HG02623 (cell line): ENCODE data around the gene FCF1.
A peak's percentile ranks its signal among the peaks of the same experiment; 100 is the strongest.
"Not testable (repeated sequence)": the region's sequence is repeated elsewhere in the genome, so short reads cannot be mapped to it uniquely, and the experiment has no call there.

Experiments
- ATAC-seq: cut with Tn5 transposase; IDR thresholded peaks from one replicate; pipeline ENCODE4 v1.9.1; 2021; ENCODE audit warnings: moderate library complexity; ENCODE audit not compliant: unreplicated experiment

FCF1 gene

DNA sequence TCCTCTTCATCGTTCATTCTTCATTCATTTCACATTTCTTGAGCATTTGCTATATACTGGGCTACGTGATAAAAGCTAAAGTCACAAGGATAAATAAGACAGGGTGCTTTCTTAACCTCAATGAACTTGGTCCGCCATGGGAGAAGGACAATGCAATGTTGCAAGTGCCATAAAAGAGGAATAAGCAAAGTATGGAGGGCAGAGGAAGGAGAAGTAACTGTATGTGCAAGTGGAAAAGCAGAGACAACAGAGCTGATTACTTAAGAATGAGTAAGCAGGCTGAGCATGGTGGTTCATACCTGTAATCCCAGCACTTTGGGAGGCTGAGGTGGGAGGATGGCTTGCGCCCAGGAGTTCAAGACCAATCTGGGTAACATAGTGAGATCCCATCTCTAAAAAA, 14.5 kb upstream of the FCF1 start:
- ATAC-seq: no peak

DNA sequence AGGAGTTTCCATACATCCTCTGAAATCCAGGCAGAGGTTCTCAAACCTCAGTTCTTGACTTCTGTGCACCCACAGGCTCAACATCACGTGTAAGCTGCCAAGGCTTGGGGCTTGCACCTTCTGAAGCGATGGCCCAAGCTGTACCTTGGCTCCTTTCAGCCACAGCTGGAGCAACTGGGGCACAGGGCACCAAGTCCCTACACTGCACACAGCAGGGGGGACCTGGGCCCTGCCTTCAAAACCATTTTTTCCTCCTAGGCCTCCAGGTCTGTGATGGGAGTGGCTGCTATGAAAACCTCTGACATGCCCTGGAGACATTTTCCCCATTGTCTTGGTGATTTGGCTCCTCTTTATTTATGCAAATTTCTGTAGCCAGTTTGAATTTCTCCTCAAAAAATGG, 10.7 kb upstream of the FCF1 start:
- ATAC-seq: no peak

DNA sequence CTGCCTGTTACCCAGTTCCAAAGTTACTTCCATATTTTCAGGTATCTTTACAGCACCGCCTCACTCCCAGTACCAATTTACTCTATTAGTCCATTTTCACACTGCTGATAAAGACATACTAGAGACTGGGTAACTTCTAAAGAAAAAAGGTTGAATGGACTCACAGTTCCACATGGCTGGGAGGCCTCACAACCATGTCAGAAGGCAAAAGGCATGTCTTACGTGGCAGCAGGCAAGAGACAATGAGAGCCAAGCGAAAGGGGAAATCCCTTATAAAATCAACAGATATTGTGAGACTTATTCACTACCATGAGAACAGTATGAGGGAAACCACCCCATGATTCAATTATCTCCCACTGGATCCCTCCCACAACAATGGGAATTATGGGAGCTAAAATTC, 9.9 kb upstream of the FCF1 start:
- no peak for ATAC-seq

GRCh38 chr14:74704656-74705055, 8.3 kb upstream of the FCF1 start:
- ATAC-seq: no peak

DNA sequence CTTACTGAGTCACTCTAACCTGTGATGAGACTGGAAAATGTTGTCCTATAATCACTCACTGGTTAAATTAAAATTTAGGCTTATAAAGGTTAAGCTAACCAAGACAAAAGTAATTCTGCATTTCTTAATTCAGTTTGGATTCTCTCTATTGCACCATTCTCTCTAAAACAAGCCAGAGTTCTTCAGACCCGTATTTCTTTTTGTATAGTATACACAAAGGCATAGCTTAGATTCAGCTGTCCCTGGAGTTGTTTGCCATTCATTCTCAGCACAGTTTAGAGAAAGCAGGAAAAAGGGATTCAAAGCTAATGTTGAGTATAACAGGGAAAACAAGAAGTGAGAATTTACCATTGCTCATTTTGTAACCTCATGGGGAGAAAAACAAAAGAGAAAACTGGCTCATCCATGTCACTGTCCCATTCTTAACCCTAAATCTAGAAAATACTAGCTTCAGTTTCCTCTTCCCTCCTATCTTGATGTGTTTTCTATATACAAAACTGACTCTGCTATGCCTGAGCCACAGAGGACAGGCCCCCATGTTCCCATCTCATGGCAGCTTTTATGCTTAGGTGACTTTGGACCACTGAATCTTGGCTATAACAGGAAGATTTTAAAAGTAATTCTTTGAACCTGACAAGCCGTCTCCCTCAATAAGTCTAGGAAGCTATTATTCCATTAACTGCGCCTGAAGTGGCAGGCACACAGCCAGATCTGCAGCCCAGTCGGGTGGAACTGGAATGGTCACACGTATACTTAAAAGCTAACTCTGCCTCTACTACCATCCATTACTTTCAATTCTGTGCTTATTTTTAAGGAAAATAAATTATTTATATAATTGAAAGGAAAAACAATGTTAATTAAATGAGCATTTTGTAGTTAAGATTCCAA, 7.1 kb upstream of the FCF1 start:
- no peak for ATAC-seq

GRCh38 chr14:74710480-74710879, 2.5 kb upstream of the FCF1 start:
- no peak for ATAC-seq

DNA sequence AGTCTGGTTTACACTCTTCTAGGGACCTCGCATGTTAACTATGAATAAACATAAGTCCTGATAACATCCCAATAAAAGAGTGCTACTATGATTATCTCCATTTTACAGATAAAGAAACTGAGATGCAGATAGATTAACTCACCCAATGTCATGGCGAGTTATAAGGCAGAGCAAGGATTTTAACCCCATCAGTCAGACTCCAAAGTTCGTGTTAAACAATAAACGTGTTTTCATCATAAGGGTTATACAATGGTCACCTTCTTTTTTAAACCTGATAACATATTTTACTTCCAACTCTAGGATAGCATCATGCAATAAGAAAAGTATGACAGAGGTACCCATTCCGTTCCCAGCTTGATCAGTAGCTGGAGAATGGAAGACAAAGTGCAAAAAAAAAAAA, 1.3 kb upstream of the FCF1 start:
- ATAC-seq: no peak

DNA sequence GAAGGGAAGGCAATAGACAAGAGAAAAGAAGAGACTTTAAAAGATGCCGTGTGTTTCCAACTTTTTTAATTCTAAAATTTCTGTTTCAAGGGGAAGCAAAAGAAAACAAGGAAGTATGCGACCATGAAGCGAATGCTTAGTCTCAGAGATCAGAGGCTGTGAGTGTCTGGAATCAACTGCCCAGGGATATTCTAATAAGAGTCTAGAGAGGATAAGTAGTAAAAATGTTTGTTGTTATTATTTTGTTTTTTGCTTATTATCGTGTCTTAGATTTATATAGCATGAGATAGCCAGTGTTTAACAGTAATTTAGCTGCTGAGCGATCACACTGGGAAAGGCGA, 421 bp downstream of the FCF1 start:
- no peak for ATAC-seq

DNA sequence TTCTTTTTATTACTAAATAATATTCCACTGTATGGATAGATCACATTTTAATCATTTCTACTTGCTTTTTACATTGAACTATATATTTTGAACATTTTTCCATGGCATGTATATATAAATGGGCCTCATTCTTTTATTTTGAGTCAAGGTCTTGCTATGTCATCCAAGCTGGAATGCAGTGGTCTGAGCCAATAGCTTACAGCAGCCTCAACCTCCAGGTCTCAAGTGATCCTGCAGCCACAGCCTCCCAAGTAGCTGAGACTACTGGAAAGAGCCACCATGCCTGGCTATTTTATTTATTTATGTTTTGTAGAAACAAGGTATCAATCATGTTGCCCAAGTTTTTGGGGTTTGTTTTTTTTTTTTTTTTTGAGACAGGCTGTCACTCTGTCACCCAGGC, 7.6 kb downstream of the FCF1 start:
- no peak for ATAC-seq

GRCh38 chr14:74723134-74723533, 10.2 kb downstream of the FCF1 start:
- no peak for ATAC-seq

GRCh38 chr14:74732387-74732786, 19.4 kb downstream of the FCF1 start:
- no peak for ATAC-seq

DNA sequence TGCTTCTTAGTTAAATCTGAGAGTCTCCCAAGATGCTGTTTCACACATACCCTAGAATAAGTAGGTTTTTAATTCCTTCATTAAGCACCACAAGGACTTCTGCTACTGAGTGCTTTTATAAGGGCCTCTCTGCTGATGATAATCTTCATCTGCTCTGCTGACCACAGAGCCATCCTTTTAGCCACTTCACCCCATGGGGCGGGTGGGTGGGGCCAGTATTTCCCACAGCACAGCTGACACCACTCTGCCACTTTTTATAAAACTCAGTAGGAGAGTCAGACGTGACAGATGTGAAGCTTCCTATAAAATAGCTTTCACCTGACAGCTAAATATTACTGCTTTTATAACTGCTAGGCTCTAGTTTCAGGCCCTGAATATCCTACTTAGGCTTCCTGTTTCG, 20.3 kb downstream of the FCF1 start:
- ATAC-seq: no peak

DNA sequence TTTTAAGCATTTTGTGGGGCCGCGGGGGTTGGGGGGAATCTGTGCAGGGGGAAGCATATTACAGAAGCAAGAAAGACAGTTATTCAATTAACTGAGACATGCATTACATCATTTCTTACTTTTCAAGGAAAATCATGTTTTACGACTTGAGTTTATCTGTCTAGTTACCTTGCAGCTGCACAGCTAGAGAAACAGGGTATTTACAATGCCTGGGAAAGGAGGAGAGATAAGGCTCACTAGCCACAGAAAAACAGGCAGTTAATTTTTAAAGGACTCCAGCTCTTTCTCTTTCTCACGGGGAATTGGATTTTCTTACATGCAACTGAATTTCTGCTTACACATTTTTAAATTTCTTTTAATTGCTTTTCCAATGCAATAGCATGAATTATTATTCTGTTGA, 22.2 kb downstream of the FCF1 start:
- ATAC-seq: no peak

DNA sequence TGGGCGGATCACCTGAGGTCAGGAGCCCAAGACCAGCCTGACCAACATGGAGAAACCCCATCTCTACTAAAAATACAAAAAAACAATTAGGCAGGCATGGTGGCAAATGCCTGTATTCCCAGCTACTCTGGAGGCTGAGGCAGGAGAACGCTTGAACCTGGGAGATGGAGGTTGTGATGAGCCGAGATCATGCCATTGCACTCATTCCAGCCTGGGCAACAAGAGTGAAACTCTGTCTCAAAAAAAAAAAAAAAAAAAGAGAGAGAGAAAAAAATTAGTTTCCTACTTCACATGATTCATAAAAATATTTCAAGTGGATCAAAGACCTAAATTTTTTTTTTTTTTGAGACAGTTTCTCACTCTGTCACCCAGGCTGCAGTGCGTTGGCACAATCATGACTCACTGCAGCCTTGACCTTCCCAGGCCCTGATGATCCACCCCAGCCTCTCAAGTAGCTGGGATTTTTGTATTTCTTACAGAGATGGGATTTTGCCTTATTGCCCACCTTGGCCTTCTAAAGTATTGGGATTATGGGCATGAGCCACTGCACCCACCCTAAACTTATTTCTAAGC, 24.9 kb downstream of the FCF1 start:
- no peak for ATAC-seq

- no peak for ATAC-seq
These were observed 26.5 kb downstream of the FCF1 start for GRCh38 chr14:74739293-74740030.

DNA sequence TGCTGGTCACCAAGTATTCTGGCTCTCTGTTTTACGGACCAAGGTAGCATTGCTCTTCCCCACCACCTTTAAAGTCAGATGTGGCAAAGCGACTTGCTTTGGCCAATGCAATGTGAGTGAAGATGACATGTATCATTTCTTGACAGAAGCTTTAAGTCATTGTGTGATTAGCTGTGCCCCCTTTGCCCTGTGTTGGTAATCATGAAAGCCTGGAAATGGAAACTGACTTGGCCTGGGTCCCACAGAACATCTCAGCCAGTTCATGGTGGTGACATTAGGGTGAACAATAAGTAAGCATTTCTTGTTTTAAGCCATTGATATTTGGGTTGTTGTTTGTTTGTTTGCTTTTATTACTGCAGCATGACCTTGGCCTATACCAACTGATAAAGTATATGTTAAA, 34.3 kb downstream of the FCF1 start:
- ATAC-seq: no peak

DNA sequence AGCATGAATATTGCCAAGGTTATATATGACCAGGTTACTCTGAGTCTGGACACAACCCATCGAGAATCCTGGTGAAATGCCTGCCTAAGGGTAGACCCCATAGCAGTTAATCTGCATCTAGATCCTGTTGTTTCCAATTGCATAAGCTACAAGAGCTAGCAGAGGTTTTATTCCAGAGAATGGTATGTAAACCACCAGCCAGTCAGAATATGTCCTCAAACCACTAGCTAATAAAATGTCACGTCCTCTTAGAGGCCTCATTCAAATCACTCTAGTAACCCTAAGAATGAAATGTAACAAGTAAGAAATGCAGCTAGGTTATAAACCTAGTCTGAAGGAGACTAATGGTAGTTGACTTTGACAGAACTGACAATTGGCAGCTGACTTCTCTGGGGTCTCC, 41.2 kb downstream of the FCF1 start:
- ATAC-seq: no peak

GRCh38 chr14:74754899-74755298, 42.0 kb downstream of the FCF1 start:
- no peak for ATAC-seq

- no peak for ATAC-seq
These were observed 43.4 kb downstream of the FCF1 start for GRCh38 chr14:74756326-74756725.

DNA sequence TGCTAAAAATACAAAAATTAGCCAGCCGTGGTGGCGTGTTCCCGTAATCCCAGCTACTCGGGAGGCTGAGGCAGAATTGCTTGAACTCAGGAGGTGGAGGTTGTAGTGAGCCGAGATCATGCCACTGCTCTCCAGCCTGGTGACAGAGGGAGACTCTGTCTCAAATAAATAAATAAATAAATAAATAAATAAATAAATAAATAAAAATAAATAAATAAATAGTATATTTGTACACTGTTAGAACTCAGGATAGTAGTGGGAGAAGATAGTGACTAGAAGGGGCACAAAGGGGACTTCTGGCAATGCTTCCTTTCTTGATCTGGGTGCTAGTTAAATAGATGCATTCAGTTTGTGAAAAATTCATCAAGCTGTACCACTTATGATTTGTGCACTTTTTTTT, 45.6 kb downstream of the FCF1 start:
- not testable (repeated sequence) for ATAC-seq

GRCh38 chr14:74762917-74763802, 50.2 kb downstream of the FCF1 start, which contains the start of gene YLPM1:
Gene YLPM1 (plus strand): TSS chr14:74763316. CDS start chr14:74763490, 174 bp downstream.
- ATAC-seq: peak; percentile 90
